NT2/D1 (cell line): Measurements from ENCODE around the gene CPEB2.

Experiments
- DNase-seq: peaks from one replicate; pipeline ENCODE4 v3.0.0-alpha.2; 2011; ENCODE audit warnings: low read depth, low spot score
- H3K27me3 ChIP-seq: 2 replicates; pipeline ENCODE4 v1.6.0; 2011; ENCODE audit warnings: mild to moderate bottlenecking; ENCODE audit not compliant: insufficient read length, insufficient read depth
- H3K36me3 ChIP-seq: 2 replicates; pipeline ENCODE4 v1.6.1; 2011; ENCODE audit warnings: mild to moderate bottlenecking, low read length, mixed read lengths; ENCODE audit not compliant: insufficient read depth, insufficient read length
- H3K4me1 ChIP-seq: 2 replicates; pipeline ENCODE4 v1.5.1; 2011; ENCODE audit not compliant: insufficient read depth, insufficient read length
- H3K4me3 ChIP-seq: 2 replicates; pipeline ENCODE4 v1.5.1; 2011; ENCODE audit warnings: low read depth; ENCODE audit not compliant: insufficient read length
- H3K9ac ChIP-seq: 2 replicates; pipeline ENCODE4 v1.6.0; 2011; ENCODE audit warnings: low read depth; ENCODE audit not compliant: insufficient read length
- H3K9me3 ChIP-seq: 2 replicates; pipeline ENCODE4 v1.5.1; 2011; ENCODE audit warnings: mild to moderate bottlenecking, low read length; ENCODE audit not compliant: insufficient read depth
- SUZ12 ChIP-seq: IDR thresholded peaks from 2 replicates; pipeline ENCODE4 v1.6.1; 2011; ENCODE audit not compliant: insufficient read length, insufficient read depth; ENCODE audit errors: extremely low read depth
- YY1 ChIP-seq: IDR thresholded peaks from 2 replicates; pipeline ENCODE4 v1.6.1; 2011; ENCODE audit not compliant: insufficient read length, insufficient read depth
- ZNF274 ChIP-seq: IDR thresholded peaks from 2 replicates; pipeline ENCODE4 v1.6.1; 2011; ENCODE audit warnings: mild to moderate bottlenecking, low read depth, low read length

CPEB2 gene

GRCh38 chr4:14985843-14986242 lies 16.4 kb upstream of the CPEB2 start:
- Histone ChIP-seq H3K4me1 (no peaks in the 10 kb centered on the region), H3K9me3 (no peaks in the 10 kb centered on the region), H3K4me3 (no peak overlapping the region), H3K27me3 (no peaks in the 10 kb centered on the region), H3K36me3 (no peaks in the 10 kb centered on the region), H3K9ac (no peak overlapping the region)
- no peak for DNase-seq
- TF ChIP-seq YY1 (no peak), SUZ12 (no peak), ZNF274 (no peak)

- no peak for DNase-seq
- Histone ChIP-seq H3K27me3 (no peaks in the 10 kb centered on the region), H3K9me3 (no peaks in the 10 kb centered on the region), H3K4me1 (no peaks in the 10 kb centered on the region), H3K9ac (no peak overlapping the region), H3K36me3 (no peaks in the 10 kb centered on the region), H3K4me3 (no peak overlapping the region)
- no peak for TF ChIP-seq YY1
- TF ChIP-seq SUZ12 = no peak
- TF ChIP-seq ZNF274 = no peak
Observed at GRCh38 chr4:14987054-14987453, 15.2 kb upstream of the CPEB2 start.

- no peaks in the 10 kb centered on the region for H3K4me1 ChIP-seq
- H3K4me3 ChIP-seq = no peak overlapping the region
- H3K36me3 ChIP-seq = no peaks in the 10 kb centered on the region
- no peak overlapping the region for H3K9ac ChIP-seq
- no peaks in the 10 kb centered on the region for H3K27me3 ChIP-seq
- TF ChIP-seq YY1 = no peak
- no peak for TF ChIP-seq SUZ12
- TF ChIP-seq ZNF274 = no peak
- H3K9me3 ChIP-seq = no peaks in the 10 kb centered on the region
- no peak for DNase-seq
Observed at GRCh38 chr4:14990484-14990883, 11.8 kb upstream of the CPEB2 start.

GRCh38 chr4:14994242-14994641 lies 8.0 kb upstream of the CPEB2 start:
- Histone ChIP-seq H3K4me1 (no peaks in the 10 kb centered on the region), H3K9me3 (no peaks in the 10 kb centered on the region), H3K27me3 (no peaks in the 10 kb centered on the region), H3K9ac (no peak overlapping the region), H3K36me3 (no peaks in the 10 kb centered on the region), H3K4me3 (no peak overlapping the region)
- DNase-seq = no peak
- TF ChIP-seq ZNF274 (no peak), SUZ12 (no peak), YY1 (no peak)

GRCh38 chr4:15001248-15001868 lies 923 bp upstream of the CPEB2 start:
- Histone ChIP-seq H3K9ac (peak overlapping the region; percentile 93), H3K4me3 (peak overlapping the region; percentile 84), H3K36me3 (no peaks in the 10 kb centered on the region), H3K4me1 (no peaks in the 10 kb centered on the region), H3K9me3 (no peaks in the 10 kb centered on the region), H3K27me3 (no peaks in the 10 kb centered on the region)
- TF ChIP-seq ZNF274 = no peak
- DNase-seq = no peak

GRCh38 chr4:15002659-15003400 lies 549 bp downstream of the CPEB2 start:
- Histone ChIP-seq H3K9ac (peak overlapping the region; percentile 93), H3K9me3 (no peaks in the 10 kb centered on the region), H3K27me3 (no peaks in the 10 kb centered on the region), H3K4me1 (no peaks in the 10 kb centered on the region), H3K36me3 (peaks cover 7% of the 10 kb centered on the region), H3K4me3 (peak overlapping the region; percentile 84)
- TF ChIP-seq ZNF274 (no peak), YY1 (no peak)
- no peak for DNase-seq

GRCh38 chr4:15003401-15003890 lies 1.2 kb downstream of the CPEB2 start:
- Histone ChIP-seq H3K4me1 (no peaks in the 10 kb centered on the region), H3K27me3 (no peaks in the 10 kb centered on the region), H3K9me3 (no peaks in the 10 kb centered on the region), H3K9ac (peak overlapping the region; percentile 93), H3K4me3 (peak overlapping the region; percentile 84), H3K36me3 (peaks cover 12% of the 10 kb centered on the region)
- TF ChIP-seq YY1 = no peak
- no peak for TF ChIP-seq ZNF274
- no peak for TF ChIP-seq SUZ12
- DNase-seq = no peak
